Measurements from ENCODE around the gene APOB.

The APOB gene

DNA sequence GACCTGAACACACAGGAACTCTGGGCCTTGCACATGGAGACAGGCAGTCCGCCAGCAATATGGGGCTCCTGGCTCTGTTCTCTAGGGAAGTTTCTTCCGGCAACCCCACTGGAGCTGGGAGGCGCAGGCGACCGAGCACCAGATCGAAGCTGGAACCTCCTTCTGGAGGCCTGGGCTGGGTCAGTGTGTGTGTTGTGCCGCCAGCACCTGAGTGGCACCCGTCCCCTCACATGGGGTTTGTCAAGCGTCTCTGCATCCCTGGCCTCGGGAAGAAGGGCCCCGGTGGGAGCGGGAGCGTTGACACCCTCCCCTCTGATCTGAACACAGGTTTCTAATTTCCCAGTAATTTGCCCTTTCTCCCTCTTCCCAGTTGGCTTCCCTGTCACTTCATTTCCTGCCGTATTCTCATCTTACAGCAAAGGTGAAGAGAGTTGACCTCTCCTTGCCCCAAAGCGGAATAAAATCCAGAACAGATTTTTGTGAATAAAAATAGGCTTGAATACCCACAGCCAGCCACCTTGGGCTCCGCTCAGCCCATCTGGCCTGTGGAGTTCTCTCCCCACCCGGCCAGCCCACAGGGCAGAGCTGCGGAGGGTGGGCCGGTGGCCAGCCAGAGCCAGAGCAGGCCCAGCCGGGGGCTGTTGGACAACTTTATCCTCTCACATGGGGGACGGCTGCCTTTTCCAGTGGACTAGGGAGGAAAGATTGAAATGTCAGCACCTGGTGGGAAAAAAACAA, 85.9 kb downstream of the APOB start:
- Histone ChIP-seq H3K4me3 (ENCODE audit: low read length) (no peak overlapping the region), H3K27ac (ENCODE audit: low read depth, low read length) (no peak overlapping the region), H3K9me3 (ENCODE audit: control insufficient read depth, insufficient read depth, low read length) (no peaks in the 10 kb centered on the region; the same call in 1 of the 2 replicates), H3K9me2 (replicated peaks; ENCODE audit: control insufficient read depth, low read length) (no peaks in the 10 kb centered on the region), H3K4me1 (ENCODE audit: control insufficient read depth, low read length) (no peaks in the 10 kb centered on the region), H4K20me1 (ENCODE audit: control insufficient read depth, insufficient read depth, low read depth, low read length) (no peaks in the 10 kb centered on the region), H3K36me3 (ENCODE audit: control insufficient read depth, low read length) (no peaks in the 10 kb centered on the region), H3F3A (ENCODE audit: control insufficient read depth, insufficient read depth) (no peaks in the 10 kb centered on the region), H3K4me2 (ENCODE audit: low read length) (no peak overlapping the region), H3K27me3 (ENCODE audit: control insufficient read depth, low read length) (no peaks in the 10 kb centered on the region), H3K79me2 (ENCODE audit: control insufficient read depth, low read length) (no peaks in the 10 kb centered on the region)
- TF ChIP-seq EZH2phosphoT487 (IDR thresholded peaks at IDR 0.05; ENCODE audit: borderline replicate concordance, low read length), result no peak
- no peak for TF ChIP-seq CTCF (IDR thresholded peaks at IDR 0.05; ENCODE audit: low read depth, low read length, poor library complexity, severe bottlenecking)

DNA sequence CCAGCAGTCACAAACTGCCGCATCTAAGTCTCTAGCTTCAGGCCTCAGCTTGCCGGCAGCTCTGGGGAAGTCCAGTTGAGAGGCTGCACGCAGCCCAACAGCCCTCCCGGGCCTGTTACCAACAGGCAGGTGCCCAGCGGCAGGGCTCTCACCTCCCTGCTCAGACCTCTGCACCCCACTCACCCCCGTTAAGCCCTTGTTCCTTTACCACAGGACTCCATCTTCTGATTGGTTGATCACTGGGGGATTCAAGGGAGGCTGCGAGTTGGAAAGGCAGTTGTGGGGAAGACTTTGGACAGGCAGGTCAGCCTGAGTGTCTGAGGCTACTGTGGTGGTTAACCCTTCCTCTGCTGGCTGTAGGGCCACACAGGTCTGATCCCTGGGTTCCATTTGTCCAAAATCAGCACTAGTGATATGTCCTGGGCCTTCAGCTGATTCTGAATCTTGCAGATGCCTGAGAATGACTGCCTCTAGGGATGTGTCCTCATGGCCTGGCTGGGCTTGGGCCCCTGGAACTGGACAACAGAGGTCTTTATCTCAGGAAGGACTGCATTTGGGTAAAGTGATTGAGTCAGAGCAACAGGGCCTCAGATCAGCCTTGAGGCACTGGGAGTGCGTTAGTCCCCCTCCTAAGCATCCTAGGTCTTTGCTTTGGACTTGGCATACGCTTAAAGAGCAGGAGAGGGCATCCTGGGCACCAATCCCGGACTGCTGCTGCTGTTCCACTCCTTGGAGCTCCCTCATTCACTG, 88.4 kb downstream of the APOB start:
- no peaks in the 10 kb centered on the region for H3F3A ChIP-seq (ENCODE audit: control insufficient read depth, insufficient read depth)
- no peak overlapping the region for H3K27ac ChIP-seq (ENCODE audit: low read depth, low read length)
- no peaks in the 10 kb centered on the region for H3K27me3 ChIP-seq (ENCODE audit: control insufficient read depth, low read length)
- no peaks in the 10 kb centered on the region for H3K36me3 ChIP-seq (ENCODE audit: control insufficient read depth, low read length)
- H4K20me1 ChIP-seq (ENCODE audit: control insufficient read depth, insufficient read depth, low read depth, low read length), result no peaks in the 10 kb centered on the region
- no peak overlapping the region for H3K4me2 ChIP-seq (ENCODE audit: low read length)
- no peaks in the 10 kb centered on the region; the same call in 1 of the 2 replicates for H3K9me3 ChIP-seq (ENCODE audit: control insufficient read depth, insufficient read depth, low read length)
- TF ChIP-seq EZH2phosphoT487 (IDR thresholded peaks at IDR 0.05; ENCODE audit: borderline replicate concordance, low read length) (no peak), CTCF (IDR thresholded peaks at IDR 0.05; ENCODE audit: low read depth, low read length, poor library complexity, severe bottlenecking) (no peak)
- no peaks in the 10 kb centered on the region for H3K4me1 ChIP-seq (ENCODE audit: control insufficient read depth, low read length)
- H3K4me3 ChIP-seq (ENCODE audit: low read length), result no peak overlapping the region
- no peaks in the 10 kb centered on the region for H3K9me2 ChIP-seq (replicated peaks; ENCODE audit: control insufficient read depth, low read length)
- no peaks in the 10 kb centered on the region for H3K79me2 ChIP-seq (ENCODE audit: control insufficient read depth, low read length)

DNA sequence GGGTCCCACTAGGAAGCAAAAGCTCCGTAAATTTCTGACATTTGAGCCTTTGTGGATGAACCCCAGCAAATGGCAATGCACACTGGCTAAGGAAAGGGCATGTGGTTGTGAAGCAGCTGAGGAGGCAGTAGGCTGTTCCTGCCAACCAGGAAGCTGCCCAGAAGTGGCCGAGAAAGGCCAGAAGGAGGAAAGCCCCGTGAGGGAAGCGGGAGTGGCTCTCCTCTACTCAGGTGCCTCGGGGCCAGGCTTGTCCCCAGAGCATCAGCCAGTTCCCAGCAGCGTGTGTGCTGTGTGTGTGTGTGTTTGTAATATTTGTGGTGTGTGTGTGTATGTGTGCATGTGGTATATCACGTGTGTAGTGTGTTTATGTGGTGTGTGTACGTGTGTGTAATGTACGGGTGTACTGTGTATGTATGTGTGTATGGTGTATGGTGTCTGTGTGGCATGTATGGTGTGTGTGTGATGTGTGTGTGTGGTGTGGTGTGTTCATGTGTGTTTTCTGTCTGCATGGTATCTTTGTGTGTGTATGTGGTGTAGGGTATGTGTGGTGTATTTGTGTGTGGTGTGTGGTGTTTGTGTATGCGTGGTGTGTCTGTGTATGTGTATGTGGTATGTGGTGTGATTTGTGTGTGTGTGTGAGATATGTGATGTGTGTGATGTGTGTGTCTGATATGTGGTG, 90.6 kb downstream of the APOB start:
- peaks cover 3% of the 10 kb centered on the region; the same call in 1 of the 2 replicates for H3K27me3 ChIP-seq (ENCODE audit: control insufficient read depth, low read length)
- no peak overlapping the region for H3K4me2 ChIP-seq (ENCODE audit: low read length)
- H3K9me3 ChIP-seq (ENCODE audit: control insufficient read depth, insufficient read depth, low read length), result no peaks in the 10 kb centered on the region; the same call in 1 of the 2 replicates
- H3K27ac ChIP-seq (ENCODE audit: low read depth, low read length), result no peak overlapping the region
- H3K4me3 ChIP-seq (ENCODE audit: low read length), result no peak overlapping the region
- no peaks in the 10 kb centered on the region for H3K9me2 ChIP-seq (replicated peaks; ENCODE audit: control insufficient read depth, low read length)
- H3K4me1 ChIP-seq (ENCODE audit: control insufficient read depth, low read length), result no peaks in the 10 kb centered on the region
- H3F3A ChIP-seq (ENCODE audit: control insufficient read depth, insufficient read depth), result no peaks in the 10 kb centered on the region
- no peaks in the 10 kb centered on the region for H4K20me1 ChIP-seq (ENCODE audit: control insufficient read depth, insufficient read depth, low read depth, low read length)
- TF ChIP-seq CTCF (IDR thresholded peaks at IDR 0.05; ENCODE audit: low read depth, low read length, poor library complexity, severe bottlenecking) (no peak), EZH2phosphoT487 (IDR thresholded peaks at IDR 0.05; ENCODE audit: borderline replicate concordance, low read length) (no peak)
- H3K36me3 ChIP-seq (ENCODE audit: control insufficient read depth, low read length), result no peaks in the 10 kb centered on the region
- H3K79me2 ChIP-seq (ENCODE audit: control insufficient read depth, low read length), result no peaks in the 10 kb centered on the region

Data from DOHH2 (cell line).